ENCODE data around the gene CEP350.
"Not testable (repeated sequence)": the region's sequence is repeated elsewhere in the genome, so short reads cannot be mapped to it uniquely, and the experiment has no call there.

CEP350 gene

GRCh38 chr1:180133193-180133592 is 178.6 kb downstream of the CEP350 start:
- Histone ChIP-seq H3K4me3 (no peak overlapping the region), H3K27ac (no peak overlapping the region), H3K4me1 (no peaks in the 10 kb centered on the region), H3K9ac (no peak overlapping the region), H3K4me2 (no peak overlapping the region), H3K36me3 (no peaks in the 10 kb centered on the region), H4K20me1 (no peaks in the 10 kb centered on the region), H3K27me3 (no peaks in the 10 kb centered on the region), H3K9me3 (no peaks in the 10 kb centered on the region)
- TF ChIP-seq Cebpa-rat (IDR thresholded peaks at IDR 0.05) = no peak

- H3K27ac ChIP-seq, H3K4me2 ChIP-seq, H3K9me3 ChIP-seq, H3K36me3 ChIP-seq, H3K27me3 ChIP-seq, H3K4me1 ChIP-seq, H4K20me1 ChIP-seq, H3K9ac ChIP-seq, H3K4me3 ChIP-seq: not testable (repeated sequence)
These were observed 179.1 kb downstream of the CEP350 start for GRCh38 chr1:180133688-180134087.

- H4K20me1 ChIP-seq = no peaks in the 10 kb centered on the region
- H3K27me3 ChIP-seq = no peaks in the 10 kb centered on the region
- H3K4me1 ChIP-seq = no peaks in the 10 kb centered on the region
- no peaks in the 10 kb centered on the region for H3K36me3 ChIP-seq
- no peak overlapping the region for H3K9ac ChIP-seq
- no peak overlapping the region for H3K27ac ChIP-seq
- H3K9me3 ChIP-seq = no peaks in the 10 kb centered on the region
- TF ChIP-seq Cebpa-rat (IDR thresholded peaks at IDR 0.05) = no peak
- no peak overlapping the region for H3K4me3 ChIP-seq
- H3K4me2 ChIP-seq = no peak overlapping the region
These were observed 180.9 kb downstream of the CEP350 start for GRCh38 chr1:180135535-180135934.

- Histone ChIP-seq H3K36me3 (no peaks in the 10 kb centered on the region), H3K27ac (no peak overlapping the region), H3K4me3 (no peak overlapping the region), H3K27me3 (no peaks in the 10 kb centered on the region), H3K4me2 (no peak overlapping the region), H3K9me3 (no peaks in the 10 kb centered on the region), H3K9ac (no peak overlapping the region), H3K4me1 (no peaks in the 10 kb centered on the region), H4K20me1 (no peaks in the 10 kb centered on the region)
- no peak for TF ChIP-seq Cebpa-rat (IDR thresholded peaks at IDR 0.05)
These were observed 181.8 kb downstream of the CEP350 start for GRCh38 chr1:180136331-180136967.

GRCh38 chr1:180136968-180137356 is 182.4 kb downstream of the CEP350 start:
- no peak for TF ChIP-seq Cebpa-rat (IDR thresholded peaks at IDR 0.05)
- H3K9ac ChIP-seq = no peak overlapping the region
- no peaks in the 10 kb centered on the region for H4K20me1 ChIP-seq
- H3K27ac ChIP-seq = no peak overlapping the region
- H3K27me3 ChIP-seq = no peaks in the 10 kb centered on the region
- no peak overlapping the region for H3K4me3 ChIP-seq
- H3K4me1 ChIP-seq = no peaks in the 10 kb centered on the region
- no peaks in the 10 kb centered on the region for H3K36me3 ChIP-seq
- no peaks in the 10 kb centered on the region for H3K9me3 ChIP-seq
- H3K4me2 ChIP-seq = no peak overlapping the region

GRCh38 chr1:180137776-180138175 is 183.2 kb downstream of the CEP350 start:
- H3K9me3 ChIP-seq = no peaks in the 10 kb centered on the region
- no peak overlapping the region for H3K9ac ChIP-seq
- no peaks in the 10 kb centered on the region for H3K36me3 ChIP-seq
- no peaks in the 10 kb centered on the region for H4K20me1 ChIP-seq
- no peak for TF ChIP-seq Cebpa-rat (IDR thresholded peaks at IDR 0.05)
- H3K4me3 ChIP-seq = no peak overlapping the region
- no peak overlapping the region for H3K27ac ChIP-seq
- H3K4me1 ChIP-seq = no peaks in the 10 kb centered on the region
- no peak overlapping the region for H3K4me2 ChIP-seq
- no peaks in the 10 kb centered on the region for H3K27me3 ChIP-seq

GRCh38 chr1:180141381-180141934 is 186.8 kb downstream of the CEP350 start:
- no peak overlapping the region for H3K27ac ChIP-seq
- TF ChIP-seq Cebpa-rat (IDR thresholded peaks at IDR 0.05) = no peak
- no peaks in the 10 kb centered on the region for H3K27me3 ChIP-seq
- H3K4me2 ChIP-seq = no peak overlapping the region
- H3K9ac ChIP-seq = no peak overlapping the region
- H3K9me3 ChIP-seq = no peaks in the 10 kb centered on the region
- no peak overlapping the region for H3K4me3 ChIP-seq
- no peaks in the 10 kb centered on the region for H3K36me3 ChIP-seq
- no peaks in the 10 kb centered on the region for H3K4me1 ChIP-seq
- no peaks in the 10 kb centered on the region for H4K20me1 ChIP-seq

- H3K4me2 ChIP-seq = no peak overlapping the region
- no peaks in the 10 kb centered on the region for H3K4me1 ChIP-seq
- no peak overlapping the region for H3K27ac ChIP-seq
- H3K36me3 ChIP-seq = no peaks in the 10 kb centered on the region
- no peak for TF ChIP-seq Cebpa-rat (IDR thresholded peaks at IDR 0.05)
- H3K4me3 ChIP-seq = no peak overlapping the region
- no peaks in the 10 kb centered on the region for H3K27me3 ChIP-seq
- H4K20me1 ChIP-seq = no peaks in the 10 kb centered on the region
- no peak overlapping the region for H3K9ac ChIP-seq
- H3K9me3 ChIP-seq = no peaks in the 10 kb centered on the region
These were observed 188.7 kb downstream of the CEP350 start for GRCh38 chr1:180143359-180143758.

GRCh38 chr1:180144659-180145357 is 190.2 kb downstream of the CEP350 start:
- no peaks in the 10 kb centered on the region for H3K4me1 ChIP-seq
- H3K9ac ChIP-seq = no peak overlapping the region
- H3K4me2 ChIP-seq = no peak overlapping the region
- H3K4me3 ChIP-seq = no peak overlapping the region
- H3K27me3 ChIP-seq = no peaks in the 10 kb centered on the region
- no peaks in the 10 kb centered on the region for H3K36me3 ChIP-seq
- H3K27ac ChIP-seq = no peak overlapping the region
- H3K9me3 ChIP-seq = no peaks in the 10 kb centered on the region
- no peaks in the 10 kb centered on the region for H4K20me1 ChIP-seq
- TF ChIP-seq Cebpa-rat (IDR thresholded peaks at IDR 0.05) = no peak

GRCh38 chr1:180145446-180145845 is 190.8 kb downstream of the CEP350 start:
- H4K20me1 ChIP-seq = no peaks in the 10 kb centered on the region
- TF ChIP-seq Cebpa-rat (IDR thresholded peaks at IDR 0.05) = no peak
- no peak overlapping the region for H3K4me3 ChIP-seq
- no peaks in the 10 kb centered on the region for H3K4me1 ChIP-seq
- H3K9ac ChIP-seq = no peak overlapping the region
- H3K9me3 ChIP-seq = no peaks in the 10 kb centered on the region
- no peak overlapping the region for H3K27ac ChIP-seq
- no peaks in the 10 kb centered on the region for H3K27me3 ChIP-seq
- H3K36me3 ChIP-seq = no peaks in the 10 kb centered on the region
- H3K4me2 ChIP-seq = no peak overlapping the region

Data from BLaER1 (cell line).